ENCODE data around the gene FCSK.

The FCSK gene

GRCh38 chr16:70418993-70419318, 35.4 kb upstream of the FCSK start:
- Histone ChIP-seq H3K27me3 (replicated peaks; ENCODE audit: control insufficient read depth, insufficient read depth, low read length, poor library complexity, severe bottlenecking) (no peaks in the 10 kb centered on the region), H3K4me1 (ENCODE audit: control insufficient read depth, insufficient read depth, low read length, poor library complexity, severe bottlenecking) (peaks cover 21% of the 10 kb centered on the region), H3K27ac (ENCODE audit: insufficient read depth, low read length, poor library complexity, severe bottlenecking) (no peak overlapping the region), H3K36me3 (ENCODE audit: control insufficient read depth, insufficient read depth, low read length) (no peaks in the 10 kb centered on the region), H3K9me3 (ENCODE audit: control insufficient read depth, low read length) (no peaks in the 10 kb centered on the region), H3K4me3 (ENCODE audit: insufficient read depth, low read depth, low read length, poor library complexity, severe bottlenecking) (peak overlapping the region; percentile 4)
- no peak for DNase-seq

- H3K27me3 ChIP-seq (replicated peaks; ENCODE audit: control insufficient read depth, insufficient read depth, low read length, poor library complexity, severe bottlenecking), result no peaks in the 10 kb centered on the region
- DNase-seq, result no peak
- H3K36me3 ChIP-seq (ENCODE audit: control insufficient read depth, insufficient read depth, low read length), result no peaks in the 10 kb centered on the region
- H3K27ac ChIP-seq (ENCODE audit: insufficient read depth, low read length, poor library complexity, severe bottlenecking), result no peak overlapping the region
- no peak overlapping the region for H3K4me3 ChIP-seq (ENCODE audit: insufficient read depth, low read depth, low read length, poor library complexity, severe bottlenecking)
- H3K4me1 ChIP-seq (ENCODE audit: control insufficient read depth, insufficient read depth, low read length, poor library complexity, severe bottlenecking), result peaks cover 21% of the 10 kb centered on the region
- no peaks in the 10 kb centered on the region for H3K9me3 ChIP-seq (ENCODE audit: control insufficient read depth, low read length)
Measured at GRCh38 chr16:70419384-70420327, 34.7 kb upstream of the FCSK start.

GRCh38 chr16:70421014-70421413, 33.4 kb upstream of the FCSK start:
- Histone ChIP-seq H3K4me1 (ENCODE audit: control insufficient read depth, insufficient read depth, low read length, poor library complexity, severe bottlenecking) (peaks cover 21% of the 10 kb centered on the region), H3K36me3 (ENCODE audit: control insufficient read depth, insufficient read depth, low read length) (no peaks in the 10 kb centered on the region), H3K27me3 (replicated peaks; ENCODE audit: control insufficient read depth, insufficient read depth, low read length, poor library complexity, severe bottlenecking) (no peaks in the 10 kb centered on the region), H3K4me3 (ENCODE audit: insufficient read depth, low read depth, low read length, poor library complexity, severe bottlenecking) (no peak overlapping the region), H3K9me3 (ENCODE audit: control insufficient read depth, low read length) (no peaks in the 10 kb centered on the region), H3K27ac (ENCODE audit: insufficient read depth, low read length, poor library complexity, severe bottlenecking) (no peak overlapping the region)
- DNase-seq, result no peak

- Histone ChIP-seq H3K36me3 (ENCODE audit: control insufficient read depth, insufficient read depth, low read length) (no peaks in the 10 kb centered on the region), H3K4me1 (ENCODE audit: control insufficient read depth, insufficient read depth, low read length, poor library complexity, severe bottlenecking) (peaks cover 21% of the 10 kb centered on the region), H3K9me3 (ENCODE audit: control insufficient read depth, low read length) (no peaks in the 10 kb centered on the region)
Measured at GRCh38 chr16:70421473-70422311, 32.7 kb upstream of the FCSK start.

GRCh38 chr16:70422543-70422942, 31.9 kb upstream of the FCSK start:
- H3K27ac ChIP-seq (ENCODE audit: insufficient read depth, low read length, poor library complexity, severe bottlenecking), result no peak overlapping the region

More at GRCh38 chr16:70421473-70422311, 32.7 kb upstream of the FCSK start:
- H3K27ac ChIP-seq (ENCODE audit: insufficient read depth, low read length, poor library complexity, severe bottlenecking), result no peak overlapping the region
- no peaks in the 10 kb centered on the region for H3K27me3 ChIP-seq (replicated peaks; ENCODE audit: control insufficient read depth, insufficient read depth, low read length, poor library complexity, severe bottlenecking)
- no peak for DNase-seq
- H3K4me3 ChIP-seq (ENCODE audit: insufficient read depth, low read depth, low read length, poor library complexity, severe bottlenecking), result no peak overlapping the region

DNA sequence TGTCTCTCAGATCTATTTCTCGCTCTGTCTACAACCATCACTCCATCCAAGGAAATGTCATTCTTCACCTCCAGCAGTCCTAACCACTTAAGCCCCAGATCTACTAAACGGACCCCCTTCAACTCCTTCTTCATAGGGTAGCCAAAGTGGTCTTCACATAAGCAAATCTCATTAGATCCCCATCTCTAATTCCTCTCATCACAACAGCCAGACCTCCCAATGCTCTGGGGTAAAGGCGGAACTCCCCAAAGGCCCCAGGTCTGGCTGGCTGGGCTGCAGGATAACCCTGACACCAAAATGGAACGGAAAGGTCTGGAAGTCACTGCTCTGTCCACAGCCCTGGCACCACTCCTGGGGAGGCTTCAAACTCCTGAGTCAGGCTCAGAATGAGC, 26.6 kb upstream of the FCSK start:
- Histone ChIP-seq H3K4me1 (ENCODE audit: control insufficient read depth, insufficient read depth, low read length, poor library complexity, severe bottlenecking) (peaks cover 26% of the 10 kb centered on the region), H3K27me3 (replicated peaks; ENCODE audit: control insufficient read depth, insufficient read depth, low read length, poor library complexity, severe bottlenecking) (no peaks in the 10 kb centered on the region), H3K27ac (ENCODE audit: insufficient read depth, low read length, poor library complexity, severe bottlenecking) (no peak overlapping the region), H3K9me3 (ENCODE audit: control insufficient read depth, low read length) (no peaks in the 10 kb centered on the region), H3K4me3 (ENCODE audit: insufficient read depth, low read depth, low read length, poor library complexity, severe bottlenecking) (no peak overlapping the region), H3K36me3 (ENCODE audit: control insufficient read depth, insufficient read depth, low read length) (no peaks in the 10 kb centered on the region)
- no peak for DNase-seq

More at GRCh38 chr16:70422543-70422942, 31.9 kb upstream of the FCSK start:
- Histone ChIP-seq H3K4me3 (ENCODE audit: insufficient read depth, low read depth, low read length, poor library complexity, severe bottlenecking) (no peak overlapping the region), H3K9me3 (ENCODE audit: control insufficient read depth, low read length) (no peaks in the 10 kb centered on the region), H3K27me3 (replicated peaks; ENCODE audit: control insufficient read depth, insufficient read depth, low read length, poor library complexity, severe bottlenecking) (no peaks in the 10 kb centered on the region), H3K36me3 (ENCODE audit: control insufficient read depth, insufficient read depth, low read length) (no peaks in the 10 kb centered on the region), H3K4me1 (ENCODE audit: control insufficient read depth, insufficient read depth, low read length, poor library complexity, severe bottlenecking) (peaks cover 21% of the 10 kb centered on the region)
- no peak for DNase-seq

DNA sequence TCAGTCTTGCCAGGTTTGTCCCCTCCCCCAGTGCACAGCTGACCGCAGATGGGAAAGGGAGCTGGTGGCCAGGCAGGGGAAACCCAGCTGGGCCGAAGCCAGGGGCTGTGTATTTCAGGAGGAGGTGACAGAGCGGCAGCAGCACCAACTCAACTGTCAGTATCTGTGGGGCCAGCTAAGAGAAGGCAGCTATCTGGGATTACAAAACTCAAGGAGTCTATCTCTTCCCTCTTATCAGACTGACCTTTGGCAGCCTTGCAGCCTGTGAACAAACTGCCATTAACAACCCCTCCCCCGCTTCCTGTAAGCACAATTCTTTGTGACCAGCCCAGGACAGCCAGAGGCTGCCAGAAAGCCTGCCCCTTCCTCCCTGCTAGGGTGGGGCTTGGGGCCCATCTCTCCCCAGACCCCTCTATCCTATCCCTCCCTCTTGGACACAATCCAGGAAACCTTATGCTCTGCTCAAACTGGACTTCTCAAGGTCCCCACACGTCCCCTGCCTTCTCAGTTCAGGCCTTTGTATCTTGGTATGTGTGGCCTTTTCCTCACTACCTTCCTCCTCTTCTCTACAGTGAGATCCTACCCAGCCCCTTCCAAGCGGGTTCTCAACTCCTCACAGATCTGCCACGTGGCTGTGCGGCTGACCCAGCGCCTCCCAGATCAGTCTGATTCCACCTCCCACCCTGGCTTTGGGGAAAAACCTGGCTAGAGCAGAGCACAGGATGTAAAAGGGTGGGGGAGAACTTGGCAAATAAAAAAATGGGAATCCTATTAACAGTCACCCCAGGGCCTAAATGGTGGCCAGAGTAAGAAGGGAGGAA, 26.0 kb upstream of the FCSK start:
- no peak overlapping the region for H3K27ac ChIP-seq (ENCODE audit: insufficient read depth, low read length, poor library complexity, severe bottlenecking)
- no peaks in the 10 kb centered on the region for H3K36me3 ChIP-seq (ENCODE audit: control insufficient read depth, insufficient read depth, low read length)
- DNase-seq, result no peak
- H3K4me3 ChIP-seq (ENCODE audit: insufficient read depth, low read depth, low read length, poor library complexity, severe bottlenecking), result no peak overlapping the region
- H3K27me3 ChIP-seq (replicated peaks; ENCODE audit: control insufficient read depth, insufficient read depth, low read length, poor library complexity, severe bottlenecking), result no peaks in the 10 kb centered on the region
- peaks cover 26% of the 10 kb centered on the region for H3K4me1 ChIP-seq (ENCODE audit: control insufficient read depth, insufficient read depth, low read length, poor library complexity, severe bottlenecking)
- H3K9me3 ChIP-seq (ENCODE audit: control insufficient read depth, low read length), result no peaks in the 10 kb centered on the region

DNA sequence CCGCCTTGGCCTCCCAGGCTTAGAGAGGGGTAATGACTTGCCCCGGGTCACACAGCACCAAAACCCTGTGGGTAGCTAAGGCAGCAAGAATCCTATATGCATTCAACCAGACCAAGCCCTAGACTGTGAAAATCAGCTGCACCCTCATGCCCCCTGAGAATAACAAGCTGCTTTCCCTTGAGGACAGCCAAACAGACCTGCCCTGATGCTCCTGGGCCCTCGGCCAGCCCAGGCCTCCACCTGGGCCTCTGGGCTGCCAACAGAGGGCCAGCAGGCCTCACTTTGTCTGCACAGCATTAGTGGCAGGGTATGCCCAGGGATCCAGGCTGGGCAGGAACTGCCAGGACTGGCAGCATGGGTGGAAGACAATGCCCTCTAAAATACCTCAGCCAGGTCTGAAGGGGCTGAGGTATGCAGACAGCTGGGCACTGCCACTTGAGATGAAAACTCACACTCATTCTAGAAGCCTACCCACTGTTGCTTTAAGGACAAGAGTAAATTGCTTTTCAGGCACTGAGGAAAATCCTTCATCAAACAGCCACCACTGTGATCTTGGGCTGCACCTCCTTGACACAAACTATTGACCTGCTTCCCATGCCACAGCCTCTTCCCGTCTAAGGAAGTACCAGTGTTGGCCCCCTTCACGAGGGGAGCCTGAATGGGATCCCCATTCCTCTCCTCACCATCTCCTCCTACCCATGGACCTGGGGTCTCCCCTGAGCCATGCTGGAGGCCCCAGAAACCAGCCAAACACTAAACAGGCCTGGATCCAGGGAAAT, 24.3 kb upstream of the FCSK start:
- H3K9me3 ChIP-seq (ENCODE audit: control insufficient read depth, low read length), result no peaks in the 10 kb centered on the region
- H3K4me3 ChIP-seq (ENCODE audit: insufficient read depth, low read depth, low read length, poor library complexity, severe bottlenecking), result peak overlapping the region; percentile 11
- peak overlapping the region; percentile 69 for H3K27ac ChIP-seq (ENCODE audit: insufficient read depth, low read length, poor library complexity, severe bottlenecking)
- H3K27me3 ChIP-seq (replicated peaks; ENCODE audit: control insufficient read depth, insufficient read depth, low read length, poor library complexity, severe bottlenecking), result no peaks in the 10 kb centered on the region
- no peaks in the 10 kb centered on the region for H3K36me3 ChIP-seq (ENCODE audit: control insufficient read depth, insufficient read depth, low read length)
- peaks cover 26% of the 10 kb centered on the region for H3K4me1 ChIP-seq (ENCODE audit: control insufficient read depth, insufficient read depth, low read length, poor library complexity, severe bottlenecking)
- DNase-seq, result no peak

Data from effector memory CD4-positive, alpha-beta T cell (primary cell).